ENCODE results near the gene OGFOD2.

GRCh38 chr12:122982477-122982815 is 7.4 kb downstream of the OGFOD2 start:
- TF ChIP-seq, protein P1, sequence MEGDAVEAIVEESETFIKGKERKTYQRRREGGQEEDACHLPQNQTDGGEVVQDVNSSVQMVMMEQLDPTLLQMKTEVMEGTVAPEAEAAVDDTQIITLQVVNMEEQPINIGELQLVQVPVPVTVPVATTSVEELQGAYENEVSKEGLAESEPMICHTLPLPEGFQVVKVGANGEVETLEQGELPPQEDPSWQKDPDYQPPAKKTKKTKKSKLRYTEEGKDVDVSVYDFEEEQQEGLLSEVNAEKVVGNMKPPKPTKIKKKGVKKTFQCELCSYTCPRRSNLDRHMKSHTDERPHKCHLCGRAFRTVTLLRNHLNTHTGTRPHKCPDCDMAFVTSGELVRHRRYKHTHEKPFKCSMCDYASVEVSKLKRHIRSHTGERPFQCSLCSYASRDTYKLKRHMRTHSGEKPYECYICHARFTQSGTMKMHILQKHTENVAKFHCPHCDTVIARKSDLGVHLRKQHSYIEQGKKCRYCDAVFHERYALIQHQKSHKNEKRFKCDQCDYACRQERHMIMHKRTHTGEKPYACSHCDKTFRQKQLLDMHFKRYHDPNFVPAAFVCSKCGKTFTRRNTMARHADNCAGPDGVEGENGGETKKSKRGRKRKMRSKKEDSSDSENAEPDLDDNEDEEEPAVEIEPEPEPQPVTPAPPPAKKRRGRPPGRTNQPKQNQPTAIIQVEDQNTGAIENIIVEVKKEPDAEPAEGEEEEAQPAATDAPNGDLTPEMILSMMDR (IDR thresholded peaks at IDR 0.05) = no peak
- TF ChIP-seq POLR2A (IDR thresholded peaks at IDR 0.05) = no peak
